ENCODE measurements around the gene PTPN4.

DNA sequence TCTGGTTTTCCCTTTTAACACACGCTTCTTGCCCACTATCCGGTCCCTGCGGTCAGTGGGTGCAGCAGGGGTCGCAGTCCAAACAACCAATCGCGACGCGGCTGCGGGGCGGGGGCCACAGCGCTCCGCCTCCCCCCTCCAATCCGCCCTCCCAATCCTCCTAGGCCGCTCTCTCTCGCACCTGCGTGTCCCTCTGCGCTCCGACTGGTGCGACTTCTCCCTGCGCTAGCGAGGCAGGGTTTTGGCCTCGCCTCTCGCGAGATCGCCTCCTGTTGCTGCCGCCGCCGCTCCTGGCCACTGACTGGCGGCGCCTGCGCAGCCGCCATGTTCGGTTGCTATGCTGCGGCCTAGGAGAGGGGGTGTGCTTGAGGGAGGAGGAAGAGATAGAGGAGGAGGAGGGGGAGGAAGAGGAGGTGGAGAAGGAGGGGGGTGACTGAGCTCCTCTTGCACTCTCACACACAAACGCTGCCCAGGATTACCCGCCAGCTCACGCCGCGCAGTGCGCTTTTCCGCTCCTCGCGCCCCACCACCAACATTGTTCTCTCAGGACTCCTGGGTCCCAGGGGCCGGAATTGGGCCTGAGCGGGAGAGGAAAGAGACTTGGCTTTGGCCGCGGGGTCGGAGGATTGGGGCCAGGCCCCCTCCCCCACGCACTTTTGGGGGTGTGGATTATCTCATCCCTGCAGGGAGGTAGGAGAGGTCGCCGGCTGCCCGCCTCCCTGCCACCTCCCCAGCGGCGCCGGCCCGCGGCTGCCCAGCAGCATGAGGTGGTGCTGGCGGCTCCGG, at the start of gene PTPN4:
- TF ChIP-seq, protein P1, sequence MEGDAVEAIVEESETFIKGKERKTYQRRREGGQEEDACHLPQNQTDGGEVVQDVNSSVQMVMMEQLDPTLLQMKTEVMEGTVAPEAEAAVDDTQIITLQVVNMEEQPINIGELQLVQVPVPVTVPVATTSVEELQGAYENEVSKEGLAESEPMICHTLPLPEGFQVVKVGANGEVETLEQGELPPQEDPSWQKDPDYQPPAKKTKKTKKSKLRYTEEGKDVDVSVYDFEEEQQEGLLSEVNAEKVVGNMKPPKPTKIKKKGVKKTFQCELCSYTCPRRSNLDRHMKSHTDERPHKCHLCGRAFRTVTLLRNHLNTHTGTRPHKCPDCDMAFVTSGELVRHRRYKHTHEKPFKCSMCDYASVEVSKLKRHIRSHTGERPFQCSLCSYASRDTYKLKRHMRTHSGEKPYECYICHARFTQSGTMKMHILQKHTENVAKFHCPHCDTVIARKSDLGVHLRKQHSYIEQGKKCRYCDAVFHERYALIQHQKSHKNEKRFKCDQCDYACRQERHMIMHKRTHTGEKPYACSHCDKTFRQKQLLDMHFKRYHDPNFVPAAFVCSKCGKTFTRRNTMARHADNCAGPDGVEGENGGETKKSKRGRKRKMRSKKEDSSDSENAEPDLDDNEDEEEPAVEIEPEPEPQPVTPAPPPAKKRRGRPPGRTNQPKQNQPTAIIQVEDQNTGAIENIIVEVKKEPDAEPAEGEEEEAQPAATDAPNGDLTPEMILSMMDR (IDR thresholded peaks at IDR 0.05; ENCODE audit: extremely low read depth in 1 of 2, insufficient read depth in 1 of 2, low read depth in 1 of 2, low read length in 2 of 2): no peak
- TF ChIP-seq JUN (IDR thresholded peaks at IDR 0.05; ENCODE audit: borderline replicate concordance, insufficient read depth, insufficient read length, low read depth): no peak
- TF ChIP-seq POLR2AphosphoS5 (IDR thresholded peaks at IDR 0.05; ENCODE audit: insufficient read depth, low read depth, low read length): peak; percentile 30
- no peak for TF ChIP-seq GATA2 (IDR thresholded peaks at IDR 0.05; ENCODE audit: insufficient read depth, insufficient read length, low read depth, low read length)
- peak; percentile 64 for TF ChIP-seq POLR2A (IDR thresholded peaks at IDR 0.05; ENCODE audit: low read depth, low read length)
- TF ChIP-seq, protein P2, sequence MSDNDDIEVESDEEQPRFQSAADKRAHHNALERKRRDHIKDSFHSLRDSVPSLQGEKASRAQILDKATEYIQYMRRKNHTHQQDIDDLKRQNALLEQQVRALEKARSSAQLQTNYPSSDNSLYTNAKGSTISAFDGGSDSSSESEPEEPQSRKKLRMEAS (IDR thresholded peaks at IDR 0.05; ENCODE audit: insufficient read depth, insufficient read length): no peak
